NCI-H2081 treated with DMSO at 0.1 percent for 48 hours (cell line): ENCODE data around the gene ATP9B.
"Not testable (repeated sequence)": the region's sequence is repeated elsewhere in the genome, so short reads cannot be mapped to it uniquely, and the experiment has no call there.

ENCODE experiments used
- DNase-seq: peaks from one replicate; lab custom pipeline; 2025; lab: John Stamatoyannopoulos, UW

ATP9B gene

GRCh38 chr18:79071503-79072210 lies 2.5 kb downstream of the ATP9B start:
- DNase-seq, result no peak

- not testable (repeated sequence) for DNase-seq
These were observed 3.5 kb downstream of the ATP9B start for GRCh38 chr18:79072655-79073054.

DNA sequence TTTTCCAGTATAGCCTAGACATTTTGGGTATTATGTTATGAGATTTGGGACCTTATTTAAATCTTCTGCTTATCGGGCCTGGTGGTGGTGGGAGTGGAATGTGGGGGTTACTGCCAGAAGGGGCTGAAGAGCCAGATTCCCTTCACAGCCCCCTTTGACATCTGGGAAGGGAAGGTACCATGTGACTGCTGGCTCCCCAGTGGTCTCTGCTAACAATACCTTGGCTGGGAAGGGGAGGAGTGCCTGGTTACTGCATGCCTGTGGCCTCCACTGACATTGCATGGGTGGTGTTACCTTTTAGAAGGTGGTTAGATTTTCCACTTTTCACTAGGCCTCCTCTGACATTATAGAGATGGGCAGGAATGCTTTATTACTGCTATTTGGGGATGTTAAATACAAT lies 8.0 kb downstream of the ATP9B start:
- no peak for DNase-seq

DNA sequence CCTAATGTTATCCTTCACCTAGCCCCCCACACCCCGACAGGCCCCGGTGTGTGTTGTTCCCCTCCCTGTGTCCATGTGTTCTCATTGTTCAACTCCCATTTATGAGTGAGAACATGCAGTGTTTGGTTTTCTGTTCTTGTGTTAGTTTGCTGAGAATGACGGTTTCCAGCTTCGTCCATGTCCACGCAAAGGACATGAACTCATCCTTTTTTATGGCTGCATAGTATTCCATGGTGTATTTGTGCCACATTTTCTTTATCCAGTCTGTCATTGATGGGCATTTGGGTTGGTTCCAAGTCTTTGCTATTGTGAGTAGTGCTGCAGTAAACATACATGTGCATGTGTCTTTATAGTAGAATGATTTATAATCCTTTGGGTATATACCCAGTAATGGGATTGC lies 9.6 kb downstream of the ATP9B start:
- not testable (repeated sequence) for DNase-seq

DNA sequence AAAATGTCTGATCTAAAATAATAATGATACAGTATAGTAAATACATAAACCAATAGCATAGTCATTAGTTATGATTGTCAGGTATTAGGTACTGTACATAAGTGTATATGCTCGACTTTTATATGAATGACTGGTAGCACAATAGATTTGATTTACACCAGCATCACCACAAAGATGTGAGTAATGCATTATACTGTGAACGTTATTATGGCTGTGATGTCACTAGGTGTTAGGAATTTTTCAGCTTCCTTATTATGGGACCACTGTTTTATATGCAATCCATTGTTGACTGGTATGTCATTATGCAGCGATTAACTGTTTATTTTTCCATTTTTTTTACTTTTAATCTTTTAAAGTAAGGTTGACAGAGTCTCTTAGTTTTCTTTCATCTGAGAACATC lies 23.7 kb downstream of the ATP9B start:
- no peak for DNase-seq

- DNase-seq, result no peak
These were observed 24.8 kb downstream of the ATP9B start for GRCh38 chr18:79093986-79094385.

DNA sequence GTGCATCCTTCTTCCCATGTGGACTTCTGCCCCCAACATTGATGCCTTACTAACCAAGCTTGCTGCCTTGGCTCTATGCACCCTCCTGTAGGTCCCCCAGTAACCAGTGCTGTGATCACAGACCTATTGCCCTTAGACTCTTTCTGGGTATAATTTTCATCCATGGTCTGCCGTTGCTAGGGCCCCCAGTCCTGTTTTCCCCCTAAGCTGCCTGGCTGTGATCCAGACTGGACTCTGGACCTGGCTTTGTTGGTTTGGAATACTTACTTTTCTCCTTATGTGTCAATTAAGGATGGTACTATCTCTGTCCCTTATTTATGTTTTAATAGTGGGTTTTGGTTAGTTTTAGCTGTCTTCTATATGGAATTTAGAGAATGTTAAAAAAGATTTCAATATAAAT lies 26.0 kb downstream of the ATP9B start:
- no peak for DNase-seq

GRCh38 chr18:79100944-79101343 lies 31.8 kb downstream of the ATP9B start:
- no peak for DNase-seq

- no peak for DNase-seq
These were observed 33.7 kb downstream of the ATP9B start for GRCh38 chr18:79102886-79103285.

GRCh38 chr18:79104137-79104536 lies 34.9 kb downstream of the ATP9B start:
- DNase-seq, result no peak

DNA sequence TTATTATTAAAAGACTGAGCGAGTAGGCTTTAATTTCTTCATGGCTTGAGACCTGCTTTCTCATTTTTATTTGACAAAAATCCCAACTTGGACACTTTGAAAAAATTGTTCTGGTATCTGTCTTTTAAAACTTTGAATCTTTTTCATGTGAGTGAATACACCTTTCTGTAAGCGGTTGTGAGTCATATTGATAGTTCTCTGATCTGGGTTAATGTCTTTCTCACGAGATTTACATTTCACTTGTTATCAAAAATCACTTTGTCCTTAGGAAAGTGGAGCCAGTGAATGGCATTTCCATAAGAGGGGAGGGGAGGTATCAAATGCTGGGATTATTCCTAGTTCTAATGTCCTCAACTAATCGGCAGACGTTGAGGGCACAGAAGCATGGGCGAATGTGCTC lies 36.3 kb downstream of the ATP9B start:
- no peak for DNase-seq

GRCh38 chr18:79106084-79106483 lies 36.9 kb downstream of the ATP9B start:
- DNase-seq, result no peak

DNA sequence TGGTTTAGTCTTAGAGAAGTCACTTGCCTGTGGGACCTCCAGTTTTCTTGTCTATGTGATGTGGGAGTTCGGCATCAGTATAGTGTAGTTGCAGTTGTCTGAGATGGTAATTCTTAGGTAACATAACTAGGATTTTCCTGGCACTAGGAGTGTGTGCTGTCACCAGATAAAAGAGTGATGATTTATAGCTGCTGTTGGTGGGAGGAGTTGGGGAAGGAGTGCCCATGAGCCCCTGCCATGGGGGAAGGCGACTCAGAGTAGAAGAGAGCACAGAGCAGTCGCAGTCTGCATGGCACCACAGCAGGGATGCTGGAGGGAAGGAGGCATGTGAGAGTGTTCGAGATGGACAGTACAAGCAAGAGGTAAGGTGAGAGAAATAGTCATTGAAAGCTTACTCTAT lies 38.7 kb downstream of the ATP9B start:
- no peak for DNase-seq

DNA sequence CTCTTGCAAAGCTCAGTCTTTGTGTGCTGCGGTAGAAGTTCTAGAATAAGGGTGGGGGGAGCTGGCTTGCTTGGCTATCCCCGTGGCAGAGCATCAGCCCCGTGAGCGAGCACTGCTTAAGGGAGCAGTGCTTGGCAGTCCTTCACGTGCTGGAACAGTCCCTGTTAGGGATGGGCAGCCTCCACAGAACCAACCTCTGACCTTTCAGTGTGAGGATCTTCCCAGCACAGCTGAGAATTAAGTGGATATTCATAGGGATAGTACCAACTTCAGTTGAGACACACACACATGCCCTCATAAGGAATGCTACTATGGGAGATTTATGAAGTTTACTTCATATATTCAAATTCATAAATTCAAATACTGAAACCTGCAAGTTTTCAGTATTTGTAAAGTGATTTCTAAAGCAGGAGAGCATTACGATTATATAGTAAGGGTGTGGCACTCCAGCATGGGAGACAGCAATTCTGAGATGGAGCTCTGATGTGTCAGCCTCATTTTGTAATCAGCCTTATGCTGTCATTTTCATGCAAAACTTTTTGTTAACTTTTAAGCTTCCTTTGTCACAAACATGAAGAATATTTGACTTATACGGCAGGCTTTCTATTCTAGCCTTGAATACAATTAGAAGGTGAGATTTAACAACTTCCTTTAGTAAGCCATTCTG lies 39.5 kb downstream of the ATP9B start:
- no peak for DNase-seq

DNA sequence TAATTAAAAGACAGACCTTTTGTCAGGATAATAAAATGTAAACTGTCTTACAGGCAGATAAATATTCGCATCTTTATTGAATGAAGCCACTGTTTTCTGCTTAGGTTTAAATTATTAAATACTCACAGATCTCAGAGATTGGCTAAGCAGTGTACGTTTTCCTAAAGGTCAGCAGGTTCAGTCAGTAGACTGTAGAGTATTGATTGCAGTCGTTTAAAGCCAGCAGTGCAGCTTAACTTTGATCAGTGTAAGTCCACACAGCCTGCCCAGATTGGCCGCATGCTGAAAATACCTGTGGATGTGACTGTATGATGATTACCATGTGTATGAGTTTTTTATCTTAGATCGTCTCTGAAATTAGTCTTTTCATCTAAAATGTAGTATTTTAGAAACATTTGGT lies 42.3 kb downstream of the ATP9B start:
- no peak for DNase-seq

DNA sequence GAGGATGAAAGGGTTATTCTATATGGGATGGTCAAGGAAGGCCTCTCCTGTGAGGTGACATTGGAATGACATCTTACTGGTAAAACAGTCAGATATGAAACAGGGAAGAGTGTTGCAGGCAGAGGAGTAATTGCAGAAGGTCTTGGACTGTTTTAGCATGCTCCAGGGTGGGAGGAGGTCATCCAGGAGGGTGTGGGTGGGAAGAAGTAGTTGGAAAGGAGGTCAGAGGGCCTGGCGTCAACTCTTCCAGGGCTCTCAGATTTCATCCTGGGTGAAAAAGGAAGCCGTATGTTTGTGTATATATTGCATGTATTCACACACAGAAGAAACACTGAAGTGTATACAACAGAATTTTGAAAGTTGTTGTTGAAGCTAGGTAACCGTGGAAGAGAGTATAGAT lies 48.2 kb downstream of the ATP9B start:
- no peak for DNase-seq

GRCh38 chr18:79117788-79118187 lies 48.6 kb downstream of the ATP9B start:
- no peak for DNase-seq

DNA sequence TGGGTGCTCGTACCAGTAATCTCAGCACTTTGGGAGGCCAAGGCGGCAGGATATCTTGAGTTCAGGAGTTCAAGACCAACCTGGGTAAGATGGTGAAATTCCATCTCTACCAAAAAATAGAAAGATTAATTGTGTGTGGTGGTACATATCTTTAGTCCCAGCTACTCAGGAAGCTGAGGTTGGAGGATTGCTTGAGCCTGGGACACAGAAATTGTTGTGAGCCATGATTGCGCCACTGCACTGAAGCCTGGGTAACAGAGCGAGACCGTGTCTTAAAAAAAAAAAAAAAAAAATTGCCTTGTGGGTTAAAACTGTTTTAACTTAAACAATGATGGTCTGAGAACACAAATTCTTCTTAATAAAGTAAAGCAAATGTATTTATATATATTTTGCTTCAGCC lies 49.6 kb downstream of the ATP9B start:
- DNase-seq, result no peak

DNA sequence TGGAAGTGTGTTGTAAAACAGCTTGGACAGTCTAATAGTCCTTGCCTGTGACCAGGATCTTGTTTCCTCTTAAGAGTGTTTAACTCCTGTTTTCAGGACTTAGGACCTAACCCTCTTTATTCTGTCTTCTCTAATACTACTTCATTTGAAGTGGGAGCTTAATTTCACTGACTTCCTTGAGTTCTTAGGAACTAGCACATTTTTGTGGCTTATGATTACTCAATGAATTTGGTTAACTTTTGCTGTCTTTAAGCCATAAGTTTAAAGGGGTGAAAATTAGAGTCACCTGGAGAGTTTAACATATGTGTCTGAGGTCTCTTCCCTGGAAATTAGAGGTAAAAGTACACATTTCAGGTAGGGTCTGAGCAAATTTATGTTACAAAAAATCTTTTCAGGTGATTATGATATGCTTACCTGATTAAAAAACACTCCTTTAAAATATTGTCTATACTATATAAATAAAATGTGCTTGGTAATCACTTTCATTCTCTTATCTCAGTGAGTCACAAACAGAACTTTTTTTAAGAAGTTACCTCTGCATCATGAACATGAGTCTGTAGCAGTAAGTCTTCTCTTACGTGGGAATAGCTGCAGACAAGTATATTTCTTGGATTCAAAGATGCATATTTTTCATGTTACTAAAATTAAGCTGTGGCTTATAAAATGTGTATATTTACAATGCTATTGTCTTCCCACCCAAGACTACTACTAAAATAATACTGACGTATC lies 52.7 kb downstream of the ATP9B start:
- DNase-seq, result no peak

DNA sequence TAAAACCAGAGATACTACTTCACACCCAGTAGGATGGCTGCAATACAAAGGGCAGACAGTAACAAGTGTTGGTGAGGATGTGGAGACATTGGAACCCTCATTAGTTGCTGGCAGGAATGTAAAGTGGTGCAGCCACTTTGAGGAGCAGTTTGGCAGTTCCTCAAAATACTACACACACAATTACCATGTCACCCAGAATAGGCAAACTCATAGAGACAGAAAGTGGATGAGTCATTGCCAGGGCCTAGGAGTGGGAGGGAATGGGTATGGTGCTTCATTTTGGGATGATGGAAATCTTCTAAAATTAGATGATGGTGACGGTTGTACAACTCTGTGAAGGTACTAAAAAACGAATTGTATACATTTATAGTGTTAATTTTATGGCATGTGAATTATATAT lies 54.8 kb downstream of the ATP9B start:
- no peak for DNase-seq

DNA sequence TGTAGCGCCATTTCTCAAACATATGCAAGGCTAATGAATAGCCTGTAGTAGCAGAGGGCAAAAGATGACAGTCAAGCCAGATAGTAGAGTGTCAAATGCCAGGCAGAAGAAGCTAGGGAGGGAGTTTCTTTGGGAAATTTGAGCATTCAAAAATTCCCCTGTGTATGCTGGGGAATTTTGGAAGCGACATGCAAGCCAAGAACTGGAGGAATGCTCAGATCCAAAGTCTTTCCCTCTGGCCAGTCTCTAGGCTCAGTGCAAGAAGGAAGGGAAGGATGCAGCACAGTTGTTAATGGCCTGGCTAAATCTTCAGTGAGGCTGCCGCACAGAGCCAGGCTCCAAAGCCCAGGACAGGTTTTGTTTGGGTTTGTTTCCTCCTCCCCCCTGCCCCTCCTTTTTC lies 59.9 kb downstream of the ATP9B start:
- no peak for DNase-seq

DNA sequence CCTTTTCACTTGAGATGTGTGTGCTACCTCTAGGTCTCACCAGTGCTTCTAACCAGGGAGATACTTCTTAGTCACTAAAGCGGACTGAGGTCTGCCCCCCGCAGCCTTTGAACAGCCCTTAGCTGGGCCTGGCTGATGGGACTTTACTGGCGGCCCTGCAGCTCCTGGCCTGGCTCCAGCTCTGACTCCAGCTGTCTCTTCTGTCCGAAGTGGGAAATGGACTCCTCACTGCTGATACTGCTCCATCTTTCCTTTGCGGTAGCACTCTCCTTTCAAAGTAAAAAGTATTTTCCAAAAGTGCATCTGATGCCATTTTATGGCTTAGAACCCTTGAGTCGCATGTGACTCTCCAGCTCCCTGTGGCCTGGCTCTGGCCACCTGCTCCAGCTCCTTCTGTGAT lies 64.5 kb downstream of the ATP9B start:
- no peak for DNase-seq

DNA sequence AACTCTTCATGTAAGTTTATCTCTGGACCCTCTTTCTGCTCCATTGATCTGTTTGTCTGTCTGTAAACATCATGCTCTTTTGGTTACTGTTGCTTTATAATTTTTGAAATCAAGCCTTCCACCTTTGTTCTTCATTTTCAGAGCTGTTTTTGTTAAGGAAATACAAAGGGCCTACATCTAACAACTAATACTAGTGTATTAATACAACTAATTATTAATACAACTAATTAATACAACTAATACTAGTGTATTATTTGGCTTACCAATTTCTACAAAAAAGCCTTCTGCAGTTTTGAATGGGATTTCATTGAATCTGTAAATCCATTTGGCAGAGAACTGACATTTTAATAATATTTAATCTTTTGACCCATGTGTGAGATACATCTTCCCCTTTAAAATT lies 66.7 kb downstream of the ATP9B start:
- DNase-seq, result no peak
